IgD-negative memory B cell (primary cell): Measurements from ENCODE around the gene SEPTIN8. TPM values are rescaled to one million over a fixed set of nuclear protein-coding genes. Genes with fewer than 3 reads are reported as not detected.

ENCODE experiments used
- H3K27ac Mint-ChIP-seq, 3 donors: one replicate each; pipeline ENCODE4 v1.8.0; 2020 to 2022; ENCODE audit warnings: mild to moderate bottlenecking in 3 of 3, mixed read lengths in 3 of 3, moderate library complexity in 1 of 3
- H3K27me3 Mint-ChIP-seq: one replicate; pipeline ENCODE4 v1.8.0; 2021; ENCODE audit warnings: mixed read lengths
- H3K36me3 Mint-ChIP-seq: one replicate; pipeline ENCODE4 v1.8.0; 2020; ENCODE audit warnings: mild to moderate bottlenecking, mixed read lengths
- H3K4me1 Mint-ChIP-seq, 3 donors: one replicate each; pipeline ENCODE4 v1.8.0; 2020 to 2022; ENCODE audit warnings: mixed read lengths in 3 of 3, mild to moderate bottlenecking in 1 of 3
- H3K4me3 Mint-ChIP-seq, 4 donors: one replicate each; pipeline ENCODE4 v1.8.0; 2020 to 2022; ENCODE audit warnings: mild to moderate bottlenecking in 4 of 4, mixed read lengths in 4 of 4, moderate library complexity in 3 of 4
- H3K9me3 Mint-ChIP-seq, 3 donors: one replicate each; pipeline ENCODE4 v1.8.0; 2020 to 2021; ENCODE audit warnings: mixed read lengths in 3 of 3, mild to moderate bottlenecking in 1 of 3
- polyA plus RNA-seq: library from polyadenylated mRNA; unstranded; fragments of 300-500 nt; fragmentation: Illumina TruSeq; gene quantifications from one replicate; pipeline ENCODE4 v1.2.3, GENCODE V29; 2021

Gene SEPTIN8
- polyA plus RNA-seq, 1 donor from 2014 or later = 1.1 TPM

- Mint-ChIP-seq H3K4me1 (peaks cover under 1 to 1% (median under 1%) of the 10 kb centered on the region in 3 donors), H3K27me3 (no peaks in the 10 kb centered on the region), H3K36me3 (peaks cover 6% of the 10 kb centered on the region), H3K27ac (no peak overlapping the region), H3K9me3 (no peaks in the 10 kb centered on the region), H3K4me3 (no peak overlapping the region)
Measured at GRCh38 chr5:132756542-132756941, 20.5 kb downstream of the SEPTIN8 start.

- no peak overlapping the region for H3K27ac Mint-ChIP-seq
- no peaks in the 10 kb centered on the region for H3K9me3 Mint-ChIP-seq
- H3K4me3 Mint-ChIP-seq = no peak overlapping the region
- peaks cover 5 to 14% (median 9%) of the 10 kb centered on the region in 3 donors for H3K4me1 Mint-ChIP-seq
- H3K36me3 Mint-ChIP-seq = peaks cover 6% of the 10 kb centered on the region
- H3K27me3 Mint-ChIP-seq = no peaks in the 10 kb centered on the region
Measured at GRCh38 chr5:132754947-132755346, 22.1 kb downstream of the SEPTIN8 start.

DNA sequence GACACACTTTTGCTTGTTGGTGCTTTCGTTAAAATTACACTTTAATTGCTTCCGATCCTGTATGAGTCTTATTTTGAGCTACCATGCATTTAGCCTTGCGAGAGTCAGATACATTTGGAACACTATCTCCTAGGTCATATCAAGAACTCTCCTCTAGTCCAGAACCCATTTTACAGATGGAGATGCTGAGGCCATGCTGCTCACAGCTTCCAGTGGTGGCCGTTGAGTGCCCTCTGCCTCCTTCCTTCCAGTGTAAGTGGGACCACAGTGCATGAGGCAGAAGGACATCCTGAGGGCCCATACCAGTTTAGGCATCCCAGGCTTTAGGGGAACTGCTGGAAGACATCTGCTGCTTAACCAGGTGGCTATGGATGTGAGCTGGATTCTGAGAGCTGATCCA lies 22.9 kb downstream of the SEPTIN8 start:
- Mint-ChIP-seq H3K27me3 (no peaks in the 10 kb centered on the region), H3K36me3 (peaks cover 6% of the 10 kb centered on the region), H3K9me3 (no peaks in the 10 kb centered on the region), H3K27ac (no peak overlapping the region), H3K4me3 (no peak overlapping the region), H3K4me1 (peaks cover 5 to 14% (median 9%) of the 10 kb centered on the region in 3 donors)

DNA sequence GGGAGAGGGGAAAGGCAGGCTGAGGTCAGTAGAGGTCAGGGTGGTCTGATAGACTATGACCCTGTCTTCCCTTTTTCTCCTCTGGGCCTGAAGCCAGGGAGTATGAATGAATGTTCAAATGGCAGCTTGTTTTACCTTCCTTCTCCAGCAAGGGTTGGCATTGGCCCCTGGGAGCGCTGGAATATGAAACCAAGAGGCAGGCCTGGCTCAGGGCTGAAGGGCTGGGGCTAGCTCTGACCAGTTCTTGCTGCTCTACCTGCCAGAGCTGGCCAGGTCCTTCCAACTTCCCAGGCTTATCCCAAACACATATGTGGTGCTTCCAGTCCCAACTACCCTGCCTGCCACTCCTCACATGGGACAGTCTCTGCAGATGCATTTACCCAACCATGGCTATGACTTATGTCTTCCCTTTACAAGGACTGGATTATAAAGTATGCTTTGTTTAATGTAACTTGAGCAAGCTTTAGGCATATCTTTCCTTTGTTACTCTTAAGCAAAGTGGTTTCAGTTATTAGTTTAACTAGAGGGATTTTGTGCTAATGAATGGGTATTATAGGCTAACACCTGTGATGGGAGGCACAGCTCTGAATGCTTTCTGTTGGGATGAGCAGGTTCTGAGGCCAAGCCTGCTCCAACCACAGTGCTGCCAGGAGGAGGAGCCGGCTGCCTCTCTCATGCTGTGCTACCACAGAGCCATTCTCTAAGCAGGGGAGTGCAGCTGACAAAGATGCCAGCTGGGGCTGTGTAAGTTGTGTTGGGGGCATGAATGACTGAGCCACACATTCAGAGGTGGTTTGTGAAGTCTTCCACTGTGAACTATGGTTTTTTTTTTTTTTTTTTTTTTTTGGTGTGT lies 23.7 kb downstream of the SEPTIN8 start:
- Mint-ChIP-seq H3K4me3 (no peak overlapping the region), H3K9me3 (no peaks in the 10 kb centered on the region), H3K36me3 (peaks cover 6% of the 10 kb centered on the region), H3K27ac (peak overlapping the region in 1 of 3 donors; percentile 77), H3K4me1 (peaks cover 5 to 14% (median 9%) of the 10 kb centered on the region in 3 donors), H3K27me3 (no peaks in the 10 kb centered on the region)

DNA sequence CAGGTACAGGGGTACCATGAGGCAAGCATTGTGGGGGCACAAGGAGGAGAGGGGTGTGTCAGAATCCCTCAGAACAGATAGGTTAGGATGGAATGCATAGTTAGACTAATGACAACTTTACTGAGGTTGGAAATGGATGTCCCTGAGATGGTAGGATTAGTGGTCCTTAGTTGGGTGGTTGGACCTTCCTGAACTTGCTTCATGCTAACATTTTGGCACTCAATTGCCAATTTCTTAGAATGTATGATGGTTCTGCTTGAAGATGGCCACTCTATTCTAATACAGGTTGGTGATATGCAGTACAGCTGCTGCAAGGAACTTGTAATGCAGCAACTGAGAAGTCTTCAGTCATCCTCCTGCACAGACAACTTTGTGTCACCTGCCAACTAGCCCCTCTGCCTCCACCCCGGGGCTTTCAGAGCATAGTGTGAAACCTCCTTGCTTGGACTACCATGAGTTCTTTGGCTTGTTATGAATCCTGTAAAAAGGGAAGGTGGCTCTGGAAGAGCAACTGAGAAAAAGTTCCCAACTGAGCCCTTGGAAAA lies 24.4 kb downstream of the SEPTIN8 start:
- Mint-ChIP-seq H3K4me1 (peaks cover 5 to 14% (median 9%) of the 10 kb centered on the region in 3 donors), H3K27ac (peak overlapping the region in 1 of 3 donors; percentile 19), H3K9me3 (no peaks in the 10 kb centered on the region), H3K36me3 (peaks cover 6% of the 10 kb centered on the region), H3K4me3 (peak overlapping the region in 1 of 4 donors; percentile 72), H3K27me3 (no peaks in the 10 kb centered on the region)

GRCh38 chr5:132751971-132752580 lies 25.0 kb downstream of the SEPTIN8 start:
- Mint-ChIP-seq H3K9me3 (no peaks in the 10 kb centered on the region), H3K4me1 (peaks cover 5 to 14% (median 9%) of the 10 kb centered on the region in 3 donors), H3K27me3 (no peaks in the 10 kb centered on the region), H3K27ac (peak overlapping the region in 1 of 3 donors; percentile 19), H3K4me3 (peak overlapping the region in 1 of 4 donors; percentile 72), H3K36me3 (peaks cover 5% of the 10 kb centered on the region)

GRCh38 chr5:132751444-132751843 lies 25.6 kb downstream of the SEPTIN8 start:
- H3K27me3 Mint-ChIP-seq = no peaks in the 10 kb centered on the region

GRCh38 chr5:132750471-132751230 lies 26.4 kb downstream of the SEPTIN8 start:
- Mint-ChIP-seq H3K27me3 (no peaks in the 10 kb centered on the region), H3K4me1 (peaks cover 5 to 14% (median 9%) of the 10 kb centered on the region in 3 donors), H3K27ac (peak overlapping the region; percentile 8 to 55 (median 50)), H3K9me3 (peaks cover 0 to 2% (median 0%) of the 10 kb centered on the region in 3 donors), H3K36me3 (peaks cover 2% of the 10 kb centered on the region), H3K4me3 (peak overlapping the region in 1 of 4 donors; percentile 15)

More at GRCh38 chr5:132751444-132751843, 25.6 kb downstream of the SEPTIN8 start:
- Mint-ChIP-seq H3K36me3 (peaks cover 2% of the 10 kb centered on the region), H3K4me1 (peaks cover 5 to 14% (median 9%) of the 10 kb centered on the region in 3 donors), H3K9me3 (no peaks in the 10 kb centered on the region), H3K4me3 (peak overlapping the region in 1 of 4 donors; percentile 15), H3K27ac (peak overlapping the region in 2 of 3 donors; percentile 50 to 55)

DNA sequence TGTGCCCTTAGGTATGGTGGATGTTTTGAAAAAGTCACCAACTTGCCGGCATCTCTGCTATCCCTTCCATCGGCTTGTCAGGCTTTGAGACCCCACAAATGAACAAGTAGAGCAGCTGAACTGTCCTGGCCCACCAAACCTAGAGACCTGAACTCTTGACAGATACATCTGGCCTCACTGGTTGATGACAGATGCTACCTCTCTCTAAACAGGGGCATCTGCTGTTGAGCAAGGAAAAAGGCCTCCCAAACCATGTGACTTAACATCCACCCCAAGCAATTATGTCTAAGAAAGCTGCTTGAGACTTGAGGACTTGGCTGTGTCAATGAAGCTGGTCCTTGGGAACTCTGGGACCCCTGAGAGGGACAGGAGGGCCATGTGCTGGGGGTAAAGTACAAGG lies 27.5 kb downstream of the SEPTIN8 start:
- Mint-ChIP-seq H3K27me3 (peaks cover 2% of the 10 kb centered on the region), H3K27ac (peak overlapping the region in 1 of 3 donors; percentile 55), H3K4me1 (peaks cover 5 to 14% (median 9%) of the 10 kb centered on the region in 3 donors), H3K4me3 (peak overlapping the region in 2 of 4 donors; percentile 17 to 79), H3K36me3 (peaks cover 2% of the 10 kb centered on the region), H3K9me3 (peaks cover 0 to 2% (median 0%) of the 10 kb centered on the region in 3 donors)

- Mint-ChIP-seq H3K27me3 (peaks cover 2% of the 10 kb centered on the region), H3K4me1 (peaks cover 5 to 14% (median 9%) of the 10 kb centered on the region in 3 donors), H3K36me3 (peaks cover under 1% of the 10 kb centered on the region)
Measured at GRCh38 chr5:132748522-132749000, 28.5 kb downstream of the SEPTIN8 start.

GRCh38 chr5:132747616-132748440 lies 29.2 kb downstream of the SEPTIN8 start:
- Mint-ChIP-seq H3K4me3 (peak overlapping the region; percentile 41 to 75 (median 62)), H3K4me1 (peaks cover 5 to 14% (median 9%) of the 10 kb centered on the region in 3 donors), H3K27me3 (peaks cover 2% of the 10 kb centered on the region), H3K36me3 (no peaks in the 10 kb centered on the region), H3K9me3 (peaks cover 0 to 5% (median 0%) of the 10 kb centered on the region in 3 donors), H3K27ac (no peak overlapping the region)

More at GRCh38 chr5:132748522-132749000, 28.5 kb downstream of the SEPTIN8 start:
- Mint-ChIP-seq H3K4me3 (peak overlapping the region; percentile 25 to 75 (median 58)), H3K27ac (peak overlapping the region in 2 of 3 donors; percentile 55 to 63), H3K9me3 (peaks cover 0 to 2% (median 0%) of the 10 kb centered on the region in 3 donors)

GRCh38 chr5:132746954-132747615 lies 30.0 kb downstream of the SEPTIN8 start, which contains the start of gene CCNI2:
Gene CCNI2, plus strand, starts transcription at chr5:132747426. Its CDS starts 70 bp downstream, at chr5:132747496.
- H3K9me3 Mint-ChIP-seq = peaks cover 0 to 5% (median 0%) of the 10 kb centered on the region in 3 donors
- peaks cover 5 to 14% (median 9%) of the 10 kb centered on the region in 3 donors for H3K4me1 Mint-ChIP-seq
- H3K36me3 Mint-ChIP-seq = no peaks in the 10 kb centered on the region
- peak within 1 kb of the TSS; percentile 73 to 93 (median 80) for H3K4me3 Mint-ChIP-seq
- no peak within 1 kb of the TSS for H3K27ac Mint-ChIP-seq
- peaks cover 2% of the 10 kb centered on the region for H3K27me3 Mint-ChIP-seq

GRCh38 chr5:132746592-132746953 lies 30.5 kb downstream of the SEPTIN8 start:
- H3K36me3 Mint-ChIP-seq = no peaks in the 10 kb centered on the region
- H3K27ac Mint-ChIP-seq = no peak overlapping the region
- peaks cover 0 to 5% (median 0%) of the 10 kb centered on the region in 3 donors for H3K9me3 Mint-ChIP-seq
- peaks cover 4% of the 10 kb centered on the region for H3K27me3 Mint-ChIP-seq
- peak overlapping the region in 3 of 4 donors; percentile 73 to 93 (median 87) for H3K4me3 Mint-ChIP-seq
- peaks cover 4 to 13% (median 8%) of the 10 kb centered on the region in 3 donors for H3K4me1 Mint-ChIP-seq
